Measurements from ENCODE around the gene YWHAQ.

Gene YWHAQ

GRCh38 chr2:9666306-9666705, 35.5 kb upstream of the YWHAQ start:
- Histone ChIP-seq H3K4me3 (ENCODE audit: low read length) (no peak overlapping the region), H3K9me3 (ENCODE audit: control insufficient read depth, insufficient read depth, low read length) (no peaks in the 10 kb centered on the region), H3K4me1 (ENCODE audit: control insufficient read depth, insufficient read depth, low read length) (no peaks in the 10 kb centered on the region), H3K27ac (ENCODE audit: low read length) (no peak overlapping the region), H3K36me3 (ENCODE audit: control insufficient read depth, insufficient read depth, low read length) (no peaks in the 10 kb centered on the region), H3K27me3 (ENCODE audit: control insufficient read depth, insufficient read depth, low read length) (no peaks in the 10 kb centered on the region; the same call in 1 of the 2 replicates)
- WGBS (ENCODE audit: insufficient coverage, insufficient read length) = no CpG with 5 or more reads among the region's 3 CpGs
- DNase-seq (ENCODE audit: low read depth, low spot score) = no peak

- DNase-seq (ENCODE audit: low read depth, low spot score) = no peak
- H3K4me1 ChIP-seq (ENCODE audit: control insufficient read depth, insufficient read depth, low read length) = no peaks in the 10 kb centered on the region
- no peaks in the 10 kb centered on the region; the same call in 1 of the 2 replicates for H3K27me3 ChIP-seq (ENCODE audit: control insufficient read depth, insufficient read depth, low read length)
- H3K27ac ChIP-seq (ENCODE audit: low read length) = no peak overlapping the region
- no CpG with 5 or more reads among the region's 9 CpGs for WGBS (ENCODE audit: insufficient coverage, insufficient read length)
- no peak overlapping the region for H3K4me3 ChIP-seq (ENCODE audit: low read length)
- no peaks in the 10 kb centered on the region for H3K36me3 ChIP-seq (ENCODE audit: control insufficient read depth, insufficient read depth, low read length)
- H3K9me3 ChIP-seq (ENCODE audit: control insufficient read depth, insufficient read depth, low read length) = no peaks in the 10 kb centered on the region
These were observed 35.1 kb upstream of the YWHAQ start for GRCh38 chr2:9665898-9666297.

DNA sequence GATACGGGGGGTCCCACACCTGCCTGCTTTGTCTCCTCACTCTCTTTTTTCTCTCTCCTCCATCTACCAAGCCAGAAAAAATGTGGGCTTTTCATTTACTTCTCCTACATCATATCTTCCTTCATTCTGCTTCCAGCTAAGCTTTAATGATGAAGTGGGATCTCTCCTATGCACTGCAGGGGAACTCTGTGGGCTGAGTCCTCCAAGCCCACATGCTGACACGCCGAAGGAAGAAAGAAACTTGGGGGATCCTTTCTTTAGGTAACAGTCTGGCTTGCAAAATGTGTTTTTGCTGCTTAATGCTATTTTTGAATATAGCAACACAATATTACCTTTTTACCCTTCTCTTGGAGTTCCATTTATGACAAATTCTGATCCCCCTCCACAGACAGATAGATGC, 33.6 kb upstream of the YWHAQ start:
- Histone ChIP-seq H3K27me3 (ENCODE audit: control insufficient read depth, insufficient read depth, low read length) (no peaks in the 10 kb centered on the region; the same call in 1 of the 2 replicates), H3K27ac (ENCODE audit: low read length) (no peak overlapping the region), H3K36me3 (ENCODE audit: control insufficient read depth, insufficient read depth, low read length) (no peaks in the 10 kb centered on the region), H3K4me3 (ENCODE audit: low read length) (no peak overlapping the region), H3K4me1 (ENCODE audit: control insufficient read depth, insufficient read depth, low read length) (no peaks in the 10 kb centered on the region), H3K9me3 (ENCODE audit: control insufficient read depth, insufficient read depth, low read length) (no peaks in the 10 kb centered on the region)
- WGBS (ENCODE audit: insufficient coverage, insufficient read length) = no CpG with 5 or more reads among the region's 3 CpGs
- no peak for DNase-seq (ENCODE audit: low read depth, low spot score)

DNA sequence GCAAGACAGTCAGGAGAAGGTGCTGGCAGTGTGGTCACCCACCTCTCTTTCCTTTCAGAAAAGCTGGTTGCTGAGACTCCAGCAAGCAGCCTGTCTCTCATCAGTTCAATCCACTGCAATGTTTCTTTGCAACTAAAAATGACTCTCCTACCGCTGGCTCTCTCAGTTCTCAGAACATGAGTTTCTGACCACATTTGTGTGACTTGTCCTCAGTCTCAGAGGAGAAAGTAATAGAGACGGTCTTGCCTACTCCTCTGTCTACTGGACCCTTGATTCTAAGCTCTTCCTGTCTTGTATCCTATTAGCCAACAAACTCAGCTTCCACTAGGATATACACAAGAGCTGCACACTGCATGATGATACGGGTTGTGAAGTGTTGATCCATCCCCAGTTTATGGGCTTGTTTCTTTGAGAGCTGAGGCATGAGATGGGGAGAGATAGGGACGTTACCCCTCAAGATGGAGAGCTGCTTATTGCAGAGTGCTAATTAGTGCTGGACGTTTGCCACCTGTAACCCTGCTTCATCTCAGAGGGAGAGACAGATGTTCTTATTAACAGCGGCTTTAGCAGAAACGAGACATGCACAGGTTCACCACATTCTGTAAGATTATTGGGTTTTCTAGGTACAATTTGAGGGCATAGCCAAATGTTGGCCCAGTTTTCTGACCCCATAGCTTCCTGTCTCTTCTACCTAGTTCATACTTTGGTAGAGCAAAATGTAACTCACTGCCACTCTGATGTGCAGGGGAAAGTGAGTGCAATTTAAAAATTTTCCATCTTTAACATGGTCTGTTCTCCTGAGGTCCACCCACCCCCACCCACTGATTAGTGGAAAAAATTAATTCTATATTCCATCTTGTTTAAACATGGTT, 32.4 kb upstream of the YWHAQ start:
- no CpG with 5 or more reads among the region's 7 CpGs for WGBS (ENCODE audit: insufficient coverage, insufficient read length)
- DNase-seq (ENCODE audit: low read depth, low spot score) = no peak
- Histone ChIP-seq H3K27ac (ENCODE audit: low read length) (no peak overlapping the region), H3K36me3 (ENCODE audit: control insufficient read depth, insufficient read depth, low read length) (no peaks in the 10 kb centered on the region), H3K4me3 (ENCODE audit: low read length) (no peak overlapping the region), H3K4me1 (ENCODE audit: control insufficient read depth, insufficient read depth, low read length) (no peaks in the 10 kb centered on the region), H3K9me3 (ENCODE audit: control insufficient read depth, insufficient read depth, low read length) (no peaks in the 10 kb centered on the region), H3K27me3 (ENCODE audit: control insufficient read depth, insufficient read depth, low read length) (no peaks in the 10 kb centered on the region)

DNA sequence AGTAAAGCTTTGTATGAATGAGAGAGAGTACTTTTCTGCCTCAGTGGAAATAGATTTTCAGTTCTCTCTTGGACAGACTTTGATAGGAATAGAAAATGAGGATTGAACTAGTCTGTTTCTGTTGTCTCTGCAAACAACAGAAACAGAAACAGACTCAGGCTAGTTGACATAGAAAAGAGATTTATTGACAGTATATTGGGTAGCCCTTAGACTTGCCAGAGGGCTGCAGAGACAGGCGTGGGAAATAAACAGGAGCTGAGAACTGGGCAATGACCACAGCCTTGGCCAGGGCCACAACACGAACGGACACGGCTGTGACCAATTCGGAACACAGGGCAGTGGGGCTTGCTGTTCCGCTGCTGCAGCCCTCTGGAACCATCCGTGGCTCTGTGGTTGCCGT, 30.5 kb upstream of the YWHAQ start:
- WGBS (ENCODE audit: insufficient coverage, insufficient read length) = no CpG with 5 or more reads among the region's 8 CpGs

GRCh38 chr2:9660781-9661180, 30.0 kb upstream of the YWHAQ start:
- Histone ChIP-seq H3K4me3 (ENCODE audit: low read length) (no peak overlapping the region), H3K4me1 (ENCODE audit: control insufficient read depth, insufficient read depth, low read length) (no peaks in the 10 kb centered on the region), H3K27me3 (ENCODE audit: control insufficient read depth, insufficient read depth, low read length) (no peaks in the 10 kb centered on the region; the same call in 1 of the 2 replicates), H3K27ac (ENCODE audit: low read length) (no peak overlapping the region), H3K36me3 (ENCODE audit: control insufficient read depth, insufficient read depth, low read length) (no peaks in the 10 kb centered on the region), H3K9me3 (ENCODE audit: control insufficient read depth, insufficient read depth, low read length) (no peaks in the 10 kb centered on the region)
- WGBS (ENCODE audit: insufficient coverage, insufficient read length) = no CpG with 5 or more reads among the region's 7 CpGs
- DNase-seq (ENCODE audit: low read depth, low spot score) = no peak

More for the DNA sequence above, 30.5 kb upstream of the YWHAQ start:
- H3K4me1 ChIP-seq (ENCODE audit: control insufficient read depth, insufficient read depth, low read length) = no peaks in the 10 kb centered on the region
- no peaks in the 10 kb centered on the region for H3K36me3 ChIP-seq (ENCODE audit: control insufficient read depth, insufficient read depth, low read length)
- H3K27me3 ChIP-seq (ENCODE audit: control insufficient read depth, insufficient read depth, low read length) = no peaks in the 10 kb centered on the region; the same call in 1 of the 2 replicates
- H3K27ac ChIP-seq (ENCODE audit: low read length) = no peak overlapping the region
- H3K9me3 ChIP-seq (ENCODE audit: control insufficient read depth, insufficient read depth, low read length) = no peaks in the 10 kb centered on the region
- H3K4me3 ChIP-seq (ENCODE audit: low read length) = no peak overlapping the region
- DNase-seq (ENCODE audit: low read depth, low spot score) = no peak

DNA sequence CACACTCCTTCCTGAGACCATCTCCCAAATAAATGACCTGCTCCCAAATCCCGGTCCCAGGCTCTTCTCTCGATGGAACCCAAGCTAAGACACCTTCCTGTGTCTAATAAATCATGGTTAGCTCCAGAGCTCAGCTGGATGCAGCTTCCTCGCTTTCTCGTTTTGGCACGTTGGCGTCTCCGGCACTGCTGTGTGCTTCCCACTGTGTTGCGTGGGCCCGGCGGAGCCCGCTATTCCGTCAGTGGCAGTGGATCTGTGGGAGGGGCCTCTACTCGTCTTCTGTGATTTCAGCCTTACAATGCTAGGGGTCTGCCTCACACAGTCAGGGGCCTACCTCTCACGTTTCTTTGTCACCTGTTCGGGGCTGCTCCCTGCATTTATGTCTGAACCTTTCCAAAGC, 29.4 kb upstream of the YWHAQ start:
- Histone ChIP-seq H3K4me1 (ENCODE audit: control insufficient read depth, insufficient read depth, low read length) (no peaks in the 10 kb centered on the region), H3K27ac (ENCODE audit: low read length) (no peak overlapping the region), H3K4me3 (ENCODE audit: low read length) (no peak overlapping the region), H3K36me3 (ENCODE audit: control insufficient read depth, insufficient read depth, low read length) (no peaks in the 10 kb centered on the region), H3K9me3 (ENCODE audit: control insufficient read depth, insufficient read depth, low read length) (no peaks in the 10 kb centered on the region), H3K27me3 (ENCODE audit: control insufficient read depth, insufficient read depth, low read length) (no peaks in the 10 kb centered on the region; the same call in 1 of the 2 replicates)
- no CpG with 5 or more reads among the region's 15 CpGs for WGBS (ENCODE audit: insufficient coverage, insufficient read length)
- no peak for DNase-seq (ENCODE audit: low read depth, low spot score)

DNA sequence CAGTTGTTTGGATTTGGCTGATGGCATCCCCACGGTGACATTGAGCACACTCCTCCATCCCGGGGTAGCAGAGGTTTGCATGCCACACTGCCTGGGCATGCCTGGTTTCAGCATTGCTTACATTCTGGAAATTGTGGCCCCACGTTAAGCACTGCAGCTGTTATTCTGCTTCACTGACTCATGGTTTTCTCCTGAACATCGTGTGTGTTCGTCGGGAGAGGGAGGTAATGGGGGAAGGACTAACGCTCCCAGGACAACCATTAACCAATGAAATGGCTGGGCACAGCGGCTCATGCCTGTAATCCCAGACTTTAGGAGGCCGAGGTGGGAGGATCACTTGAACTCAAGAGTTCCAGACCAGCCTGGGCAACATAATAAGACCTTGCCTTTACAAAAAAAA, 28.2 kb upstream of the YWHAQ start:
- DNase-seq (ENCODE audit: low read depth, low spot score) = no peak
- Histone ChIP-seq H3K9me3 (ENCODE audit: control insufficient read depth, insufficient read depth, low read length) (no peaks in the 10 kb centered on the region), H3K36me3 (ENCODE audit: control insufficient read depth, insufficient read depth, low read length) (no peaks in the 10 kb centered on the region), H3K27ac (ENCODE audit: low read length) (no peak overlapping the region), H3K4me1 (ENCODE audit: control insufficient read depth, insufficient read depth, low read length) (no peaks in the 10 kb centered on the region), H3K27me3 (ENCODE audit: control insufficient read depth, insufficient read depth, low read length) (no peaks in the 10 kb centered on the region; the same call in 1 of the 2 replicates), H3K4me3 (ENCODE audit: low read length) (no peak overlapping the region)
- no CpG with 5 or more reads among the region's 9 CpGs for WGBS (ENCODE audit: insufficient coverage, insufficient read length)

- DNase-seq (ENCODE audit: low read depth, low spot score) = no peak
- H3K36me3 ChIP-seq (ENCODE audit: control insufficient read depth, insufficient read depth, low read length) = no peaks in the 10 kb centered on the region
- H3K4me1 ChIP-seq (ENCODE audit: control insufficient read depth, insufficient read depth, low read length) = no peaks in the 10 kb centered on the region
- H3K4me3 ChIP-seq (ENCODE audit: low read length) = no peak overlapping the region
- WGBS (ENCODE audit: insufficient coverage, insufficient read length) = 100% methylated on average over 2 of the region's 6 CpGs
- H3K27ac ChIP-seq (ENCODE audit: low read length) = no peak overlapping the region
- H3K9me3 ChIP-seq (ENCODE audit: control insufficient read depth, insufficient read depth, low read length) = no peaks in the 10 kb centered on the region
- H3K27me3 ChIP-seq (ENCODE audit: control insufficient read depth, insufficient read depth, low read length) = no peaks in the 10 kb centered on the region; the same call in 1 of the 2 replicates
These were observed 26.9 kb upstream of the YWHAQ start for GRCh38 chr2:9657731-9658130.

GRCh38 chr2:9657083-9657482, 26.3 kb upstream of the YWHAQ start:
- DNase-seq (ENCODE audit: low read depth, low spot score) = no peak
- Histone ChIP-seq H3K4me1 (ENCODE audit: control insufficient read depth, insufficient read depth, low read length) (no peaks in the 10 kb centered on the region), H3K4me3 (ENCODE audit: low read length) (no peak overlapping the region), H3K27ac (ENCODE audit: low read length) (no peak overlapping the region), H3K36me3 (ENCODE audit: control insufficient read depth, insufficient read depth, low read length) (no peaks in the 10 kb centered on the region), H3K27me3 (ENCODE audit: control insufficient read depth, insufficient read depth, low read length) (no peaks in the 10 kb centered on the region; the same call in 1 of the 2 replicates), H3K9me3 (ENCODE audit: control insufficient read depth, insufficient read depth, low read length) (no peaks in the 10 kb centered on the region)
- WGBS (ENCODE audit: insufficient coverage, insufficient read length) = no CpG with 5 or more reads among the region's 6 CpGs
